Epithelial cell of prostate (primary cell): Measurements from ENCODE around the gene PDS5B.
A peak's percentile ranks its signal among the peaks of the same experiment; 100 is the strongest.
"Not testable (repeated sequence)": the region's sequence is repeated elsewhere in the genome, so short reads cannot be mapped to it uniquely, and the experiment has no call there.

ENCODE experiments used
- DNase-seq: peaks from one replicate; pipeline ENCODE4 v3.0.0-alpha.2; 2011; ENCODE audit warnings: low read depth, low spot score
- H3K27ac ChIP-seq: fragments of 450-650 bp; 2 replicates; pipeline ENCODE4 v1.5.1; 2017; ENCODE audit warnings: mild to moderate bottlenecking

PDS5B gene

GRCh38 chr13:32752997-32753606, 166.8 kb downstream of the PDS5B start:
- H3K27ac ChIP-seq, result no peak overlapping the region
- DNase-seq, result no peak

GRCh38 chr13:32754179-32754578, 167.9 kb downstream of the PDS5B start:
- no peak for DNase-seq
- H3K27ac ChIP-seq, result no peak overlapping the region

- no peak for DNase-seq
- no peak overlapping the region for H3K27ac ChIP-seq
Observed at GRCh38 chr13:32759152-32759551, 172.9 kb downstream of the PDS5B start.

- no peak overlapping the region for H3K27ac ChIP-seq
- no peak for DNase-seq
Observed at GRCh38 chr13:32761472-32761871, 175.2 kb downstream of the PDS5B start.

- H3K27ac ChIP-seq, result no peak overlapping the region
- DNase-seq, result no peak
Observed at GRCh38 chr13:32779119-32779518, 192.9 kb downstream of the PDS5B start.

GRCh38 chr13:32781906-32782305, 195.7 kb downstream of the PDS5B start:
- H3K27ac ChIP-seq, result no peak overlapping the region
- no peak for DNase-seq

- DNase-seq, result no peak
- H3K27ac ChIP-seq, result no peak overlapping the region
Observed at GRCh38 chr13:32783067-32783466, 196.8 kb downstream of the PDS5B start.

GRCh38 chr13:32790731-32791130, 204.5 kb downstream of the PDS5B start:
- no peak for DNase-seq
- no peak overlapping the region for H3K27ac ChIP-seq

GRCh38 chr13:32791545-32792172, 205.4 kb downstream of the PDS5B start:
- H3K27ac ChIP-seq, result no peak overlapping the region
- DNase-seq, result no peak

GRCh38 chr13:32796754-32797153, 210.5 kb downstream of the PDS5B start:
- DNase-seq, result no peak
- H3K27ac ChIP-seq, result no peak overlapping the region

- H3K27ac ChIP-seq, result no peak overlapping the region
- DNase-seq, result no peak
Observed at GRCh38 chr13:32802159-32802558, 215.9 kb downstream of the PDS5B start.

GRCh38 chr13:32804673-32805230, 218.5 kb downstream of the PDS5B start:
- DNase-seq, result no peak
- no peak overlapping the region for H3K27ac ChIP-seq

GRCh38 chr13:32811297-32811800, 225.1 kb downstream of the PDS5B start:
- DNase-seq, result peak; percentile 55
- H3K27ac ChIP-seq, result no peak overlapping the region

GRCh38 chr13:32821149-32821688, 235.0 kb downstream of the PDS5B start:
- no peak overlapping the region for H3K27ac ChIP-seq
- DNase-seq, result no peak

- no peak overlapping the region for H3K27ac ChIP-seq
- no peak for DNase-seq
Observed at GRCh38 chr13:32822771-32823170, 236.5 kb downstream of the PDS5B start.

- no peak for DNase-seq
- no peak overlapping the region for H3K27ac ChIP-seq
Observed at GRCh38 chr13:32823597-32823996, 237.3 kb downstream of the PDS5B start.

- peak overlapping the region; percentile 75 for H3K27ac ChIP-seq
Observed at GRCh38 chr13:32824061-32824460, 237.8 kb downstream of the PDS5B start.

GRCh38 chr13:32824675-32825074, 238.4 kb downstream of the PDS5B start:
- H3K27ac ChIP-seq, result peak overlapping the region; percentile 75
- peak; percentile 40 for DNase-seq

More at GRCh38 chr13:32824061-32824460, 237.8 kb downstream of the PDS5B start:
- no peak for DNase-seq

- DNase-seq, result no peak
- H3K27ac ChIP-seq, result peak overlapping the region; percentile 75
Observed at GRCh38 chr13:32825481-32825880, 239.2 kb downstream of the PDS5B start.

GRCh38 chr13:32826372-32826771, 240.1 kb downstream of the PDS5B start:
- not testable (repeated sequence) for DNase-seq, H3K27ac ChIP-seq
